Pancreas (tissue), 10 donors: ENCODE measurements around the gene ZNF205. TPM values are rescaled to one million over a fixed set of nuclear protein-coding genes. Genes with fewer than 3 reads are reported as not detected.
A peak's percentile ranks its signal among the peaks of the same experiment; 100 is the strongest.

ENCODE experiments used
- ATAC-seq, 4 donors: fragments of 200-7000 bp; cut with Tn5 transposase; one replicate each; pipeline versions ENCODE4 v1.8.0 to v1.9.1; 2020; ENCODE audit warnings: mild to moderate bottlenecking in 4 of 4, moderate library complexity in 4 of 4
- DNase-seq, 6 donors: peaks; one replicate each; pipeline ENCODE4 v3.0.0-alpha.2; 2020
- FAIRE-seq: peaks from 2 replicates; lab custom pipeline; 2012; peaks lifted over from hg19 to GRCh38; lab: Jason Lieb, UNC
- H3K27ac ChIP-seq, 4 donors: fragments of 200-600 bp; sonication (generic); 1 replicate in 3 of 4; 2 replicates in 1 of 4; pipeline versions ENCODE4 v1.5.0 to v1.8.0; 2020
- H3K27me3 ChIP-seq, 4 donors: fragments of 200-600 bp; one replicate each; pipeline ENCODE4 v1.8.0; 2021
- H3K36me3 ChIP-seq, 3 donors: fragments of 200-600 bp; sonication (generic) in 1 of 3; one replicate each; pipeline versions ENCODE4 v1.5.0 to v1.8.0; 2020 to 2021
- H3K4me1 ChIP-seq, 3 donors: fragments of 200-600 bp; one replicate each; pipeline ENCODE4 v1.8.0; 2021
- H3K4me3 ChIP-seq, 4 donors: fragments of 200-600 bp; sonication (generic) in 2 of 4; one replicate each; pipeline versions ENCODE4 v1.5.0 to v1.8.0; 2020 to 2021
- H3K9me3 ChIP-seq, 4 donors: fragments of 200-600 bp; one replicate each; pipeline ENCODE4 v1.8.0; 2021
- WGBS, 2 donors: extraction: QIAGEN DNeasy Blood & Tissue Kit; methylation state at CpG; one replicate each; pipeline ENCODE4 v1.1.7; 2013; 5-methylcytosine and 5-hydroxymethylcytosine counted together
- intact Hi-C, 3 donors: fragments of 100-400 bp; cut with DNase I; formaldehyde crosslinking; loops; one replicate each; pipeline versions ENCODE4 v1.11.1 to v1.14.2; 2022
- polyA plus RNA-seq, 2 donors: library from polyadenylated mRNA; stranded (reverse); fragments of 200-250 nt; gene quantifications; one replicate each; pipeline ENCODE4 v1.2.3, GENCODE V29; 2013
- total RNA-seq, 6 donors: library from RNA; stranded (reverse); fragmentation: NEBNext Ultra II Directional in 4 of 6; extraction: Animal tissue kit (Norgen Biotek cat#: 25700) in 4 of 6; gene quantifications; one replicate each; pipeline versions ENCODE4 v1.2.1 to v1.2.4, GENCODE V29; 2021 to 2023
- TF ChIP-seq, protein P1 (sequence below), 4 donors: fragments of 200-600 bp; sonication (generic) in 3 of 4; IDR thresholded peaks; one replicate each; pipeline versions ENCODE4 v1.5.0 to v1.8.0; 2021; ENCODE audit warnings: antibody characterized with exemption in 4 of 4
- donor health status: healthy with polysubstance abuse.
- donor health status: DM: no; HTN: no; CAD: no; lungs with moderate emphysema.
- donor health status: DM: no; HTN: no; CAD: no.
- donor health status: control.
- donor health status: control.
- donor health status: Bipolar disorder and iron deficiency.
- donor health status: DM: yes; HTN: yes; CAD: no.
- donor health status: DM: no; HTN: no; CAD: no.
- donor health status: DM: no; HTN: no; CAD: no.
- donor health status: DM: yes; HTN: yes; CAD: no.

Gene ZNF205
- total and polyA plus RNA-seq, 8 donors: 6.5 to 43.3 (median 8.5) TPM

DNA sequence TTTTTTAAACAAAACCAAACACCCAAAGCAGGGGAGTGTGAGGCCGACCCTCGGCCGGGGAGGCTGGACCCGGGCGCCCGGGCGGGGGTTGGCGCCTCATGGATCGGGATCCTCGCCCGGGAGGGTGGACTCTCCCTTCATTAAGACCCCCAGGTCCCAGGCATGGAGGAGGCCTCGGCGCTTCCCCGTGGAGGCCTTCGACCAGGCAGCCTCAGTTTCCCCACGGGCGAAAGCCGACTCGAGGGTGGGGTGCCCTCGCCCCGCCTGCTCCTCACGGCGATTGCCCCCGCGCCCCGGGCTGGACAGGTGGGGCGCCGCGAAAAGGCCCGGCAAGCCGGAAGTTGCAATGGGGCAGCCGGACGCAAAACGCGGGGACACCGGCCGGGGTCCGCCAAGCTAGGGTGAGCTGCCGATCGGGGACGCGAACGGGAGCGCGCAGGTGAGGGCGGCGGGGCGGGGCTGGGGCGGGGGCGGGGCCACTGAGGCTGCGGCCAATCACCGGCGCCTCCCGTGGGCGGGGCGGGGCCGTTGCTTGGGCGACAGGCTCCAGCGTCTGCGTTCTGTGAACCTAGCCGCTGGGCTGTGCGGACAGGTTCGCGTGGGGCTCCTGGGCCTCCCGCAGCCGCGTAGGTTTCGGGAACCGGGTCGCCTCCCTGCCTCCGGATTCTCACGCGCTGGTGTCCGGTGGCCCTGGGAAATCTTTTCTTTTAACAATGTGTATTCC is 6.0 kb upstream of the ZNF205 start:
- DNase-seq: peak; percentile 90 to 98 (median 95)
- TF ChIP-seq, protein P1, sequence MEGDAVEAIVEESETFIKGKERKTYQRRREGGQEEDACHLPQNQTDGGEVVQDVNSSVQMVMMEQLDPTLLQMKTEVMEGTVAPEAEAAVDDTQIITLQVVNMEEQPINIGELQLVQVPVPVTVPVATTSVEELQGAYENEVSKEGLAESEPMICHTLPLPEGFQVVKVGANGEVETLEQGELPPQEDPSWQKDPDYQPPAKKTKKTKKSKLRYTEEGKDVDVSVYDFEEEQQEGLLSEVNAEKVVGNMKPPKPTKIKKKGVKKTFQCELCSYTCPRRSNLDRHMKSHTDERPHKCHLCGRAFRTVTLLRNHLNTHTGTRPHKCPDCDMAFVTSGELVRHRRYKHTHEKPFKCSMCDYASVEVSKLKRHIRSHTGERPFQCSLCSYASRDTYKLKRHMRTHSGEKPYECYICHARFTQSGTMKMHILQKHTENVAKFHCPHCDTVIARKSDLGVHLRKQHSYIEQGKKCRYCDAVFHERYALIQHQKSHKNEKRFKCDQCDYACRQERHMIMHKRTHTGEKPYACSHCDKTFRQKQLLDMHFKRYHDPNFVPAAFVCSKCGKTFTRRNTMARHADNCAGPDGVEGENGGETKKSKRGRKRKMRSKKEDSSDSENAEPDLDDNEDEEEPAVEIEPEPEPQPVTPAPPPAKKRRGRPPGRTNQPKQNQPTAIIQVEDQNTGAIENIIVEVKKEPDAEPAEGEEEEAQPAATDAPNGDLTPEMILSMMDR (IDR thresholded peaks at IDR 0.05): no peak
- Histone ChIP-seq H3K36me3 (no peaks in the 10 kb centered on the region), H3K27me3 (no peaks in the 10 kb centered on the region), H3K4me1 (peaks cover 0 to 5% (median 0%) of the 10 kb centered on the region in 3 donors), H3K27ac (peak overlapping the region; percentile 74 to 84 (median 76)), H3K4me3 (peak overlapping the region; percentile 26 to 75 (median 61)), H3K9me3 (no peaks in the 10 kb centered on the region)
- intact Hi-C loops: no loop called here
- 1% methylated on average over 47 to 74 of the region's 74 CpGs for WGBS, 2 donors
- ATAC-seq: peak; percentile 95 to 99 (median 98)
- no peak for FAIRE-seq

DNA sequence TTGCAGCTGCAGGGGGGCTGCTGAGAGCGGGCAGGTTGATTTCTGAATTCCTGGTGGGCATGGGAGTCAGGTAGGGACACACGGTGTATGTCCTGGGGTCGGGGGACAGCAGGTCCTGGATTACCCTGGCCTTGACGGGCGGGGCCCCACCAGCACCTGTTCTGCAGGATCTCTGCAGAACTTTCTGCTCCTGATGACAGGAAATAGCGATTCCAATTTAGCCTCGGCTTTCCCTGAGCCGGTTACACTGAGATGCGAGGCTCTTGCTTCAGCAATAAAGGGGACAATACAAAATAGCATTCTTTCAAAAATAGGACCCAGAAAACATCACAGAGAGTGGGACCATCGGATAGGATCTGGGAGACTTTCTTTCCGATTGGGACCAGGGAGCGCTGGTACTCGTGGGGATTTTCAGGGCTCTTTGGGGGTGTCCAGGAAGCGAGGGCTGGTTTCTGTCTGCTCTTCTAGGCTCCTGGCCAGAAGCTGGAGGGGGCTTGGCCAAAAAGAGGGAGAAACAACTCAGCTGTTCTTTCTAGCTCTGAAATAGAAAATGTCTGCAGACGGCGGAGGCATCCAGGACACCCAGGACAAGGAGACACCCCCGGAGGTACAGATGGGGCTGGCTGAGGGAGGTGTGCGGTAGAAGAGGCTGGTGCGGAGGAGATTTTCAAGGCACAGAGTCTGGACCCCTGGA is 642 bp downstream of the ZNF205 start:
- intact Hi-C loops: no loop called here
- DNase-seq (peak in 1 of 6 donors; percentile 21), ATAC-seq (peak; percentile 2 to 15 (median 7)), FAIRE-seq (no peak)
- Histone ChIP-seq H3K27me3 (no peaks in the 10 kb centered on the region), H3K9me3 (no peaks in the 10 kb centered on the region), H3K4me1 (peaks cover 8 to 17% (median 16%) of the 10 kb centered on the region in 3 donors), H3K27ac (peak overlapping the region in 1 of 4 donors; percentile 33), H3K36me3 (no peaks in the 10 kb centered on the region), H3K4me3 (peak overlapping the region; percentile 31 to 85 (median 68))
- TF ChIP-seq, protein P1 (IDR thresholded peaks at IDR 0.05): no peak
- WGBS, 2 donors: 14 to 15% methylated on average over 19 of the region's 19 CpGs

DNA sequence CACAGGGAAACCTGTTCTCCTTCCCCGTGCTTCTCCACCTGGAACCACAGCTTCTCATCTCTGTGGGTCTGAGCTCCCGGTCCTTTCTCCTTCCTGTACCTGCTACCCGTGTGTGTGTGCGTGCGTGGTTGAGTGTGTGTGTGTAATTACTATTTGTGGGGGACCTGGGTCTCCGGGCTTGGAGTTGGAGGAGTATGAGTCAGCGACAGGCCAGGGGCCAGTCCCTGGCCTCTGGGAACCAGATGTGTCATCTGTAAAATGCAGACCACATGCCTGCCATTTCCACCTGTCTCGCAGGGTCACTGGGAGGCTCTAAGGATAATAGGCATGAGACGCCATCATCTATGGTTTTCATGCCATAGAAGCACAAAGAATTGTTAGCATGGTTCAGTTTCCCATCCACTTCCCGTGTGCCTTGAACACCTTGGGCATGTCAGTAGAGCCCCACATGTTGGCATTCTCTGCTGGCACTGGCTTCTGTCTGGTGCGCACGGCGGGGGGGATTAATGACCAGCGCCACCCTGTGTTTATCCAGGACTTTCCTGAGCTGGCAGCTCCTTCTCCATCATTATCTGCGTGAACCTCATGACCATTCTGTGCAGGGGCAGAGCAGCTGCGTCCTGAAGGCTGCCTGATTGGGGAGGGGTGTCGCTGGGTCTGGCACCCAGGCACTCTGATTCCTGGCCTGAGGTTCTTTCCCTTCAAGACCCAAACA is 1.5 kb downstream of the ZNF205 start:
- no peak for DNase-seq
- intact Hi-C loops: no loop called here
- Histone ChIP-seq H3K4me1 (peaks cover 8 to 17% (median 16%) of the 10 kb centered on the region in 3 donors), H3K36me3 (no peaks in the 10 kb centered on the region), H3K27ac (no peak overlapping the region), H3K4me3 (peak overlapping the region in 1 of 4 donors; percentile 85), H3K9me3 (no peaks in the 10 kb centered on the region), H3K27me3 (no peaks in the 10 kb centered on the region)
- TF ChIP-seq, protein P1 (IDR thresholded peaks at IDR 0.05): no peak
- ATAC-seq: no peak
- no peak for FAIRE-seq
- WGBS, 2 donors: 54 to 61% methylated on average over 17 of the region's 17 CpGs

DNA sequence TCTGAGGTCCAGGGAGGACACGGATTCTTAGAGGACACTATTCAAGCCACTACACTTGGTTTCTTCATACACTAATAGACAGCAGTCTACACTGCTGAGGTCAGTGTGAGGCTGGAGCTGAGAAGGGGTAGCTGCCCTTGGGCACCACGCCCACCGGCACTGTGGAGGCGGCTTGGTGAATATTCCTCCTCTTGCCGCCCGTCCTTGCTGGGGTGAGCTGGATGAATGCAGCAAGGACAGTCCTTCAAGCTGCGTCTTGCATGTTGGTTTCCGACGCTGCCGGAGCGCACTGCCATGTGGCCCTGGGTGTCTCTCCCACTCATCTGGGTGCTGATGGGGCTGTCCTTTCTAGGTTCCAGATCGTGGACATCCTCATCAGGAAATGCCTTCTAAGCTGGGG is 2.6 kb downstream of the ZNF205 start:
- Histone ChIP-seq H3K27ac (no peak overlapping the region), H3K4me1 (peaks cover 8 to 17% (median 16%) of the 10 kb centered on the region in 3 donors), H3K4me3 (no peak overlapping the region), H3K27me3 (no peaks in the 10 kb centered on the region), H3K36me3 (peaks cover 0 to 9% (median 5%) of the 10 kb centered on the region in 3 donors), H3K9me3 (no peaks in the 10 kb centered on the region)
- TF ChIP-seq, protein P1 (IDR thresholded peaks at IDR 0.05): no peak
- intact Hi-C loops: no loop called here
- no peak for FAIRE-seq
- 89 to 96% methylated on average over 12 of the region's 12 CpGs for WGBS, 2 donors
- ATAC-seq: no peak
- no peak for DNase-seq
